Measurements from ENCODE around the gene SPTB. TPM values are rescaled to one million over a fixed set of nuclear protein-coding genes. Genes with fewer than 3 reads are reported as not detected.
A peak's percentile ranks its signal among the peaks of the same experiment; 100 is the strongest.

The SPTB gene
- total and polyA plus RNA-seq, 9 of the 15 experiments (the other 6 are each of a cell fraction or from before 2014, with no cell fraction given) = 0.21 to 45.9 (median 11.7) TPM

DNA sequence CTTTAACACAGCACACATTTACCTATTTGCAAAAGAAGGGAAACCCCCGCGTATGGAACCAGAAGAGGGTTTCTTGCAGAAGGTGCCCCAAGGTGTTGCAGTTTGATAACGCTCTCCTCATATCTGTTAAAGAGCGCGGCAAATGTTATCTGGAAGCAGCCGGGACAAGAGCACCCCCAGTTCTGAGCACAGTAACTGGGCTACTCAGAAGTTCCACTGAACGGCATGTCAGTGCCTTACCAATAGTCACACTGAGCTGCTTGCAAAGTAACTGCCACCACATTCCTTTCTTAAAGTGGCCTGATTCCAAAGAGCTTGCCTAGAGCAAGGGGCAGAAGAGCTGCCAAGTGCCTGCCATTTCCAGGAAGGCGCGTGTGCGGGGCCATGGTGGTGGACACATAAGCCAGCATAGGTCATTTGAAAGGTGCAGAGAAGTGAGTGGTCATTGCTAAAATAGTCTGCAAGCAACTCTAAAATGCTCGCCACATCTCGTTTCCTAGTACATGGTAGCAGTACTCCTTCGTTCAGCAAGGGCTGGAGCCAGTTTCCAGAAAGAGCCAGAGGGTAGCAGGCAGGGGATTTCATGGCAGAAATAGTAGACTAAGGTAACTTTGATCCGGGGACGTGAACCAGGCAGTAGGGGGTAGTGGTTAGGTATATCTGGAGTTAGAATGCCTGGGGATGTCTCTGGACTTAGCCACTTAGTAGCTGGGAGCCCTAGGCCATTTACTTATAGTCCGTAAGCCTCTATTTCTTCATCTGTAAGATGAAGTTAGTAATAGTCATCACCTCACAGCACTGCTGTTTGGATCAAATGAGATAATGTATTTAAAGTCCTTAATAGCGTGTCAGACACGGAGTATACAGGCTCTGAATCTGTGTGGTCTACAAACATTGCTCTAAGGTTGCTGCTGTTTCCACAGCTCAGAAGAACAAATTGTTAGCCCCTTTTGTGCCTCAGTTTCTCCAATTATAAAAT, 37.6 kb downstream of the SPTB start (continued):
- no peak for TF ChIP-seq FOXO4 (CRISPR knock-in tag; IDR thresholded peaks at IDR 0.05)
- no peak for TF ChIP-seq MAFF (IDR thresholded peaks at IDR 0.05; ENCODE audit: low read length)
- no peak for TF ChIP-seq ZNF668 (CRISPR knock-in tag; IDR thresholded peaks at IDR 0.05)
- peak; percentile 36; the same call in 1 of the 2 replicates for TF ChIP-seq SOX6 (IDR thresholded peaks at IDR 0.05)
- TF ChIP-seq ZNF24 (IDR thresholded peaks at IDR 0.05) = no peak
- TF ChIP-seq MTA1 (IDR thresholded peaks at IDR 0.05; ENCODE audit: borderline replicate concordance) = no peak
- TF ChIP-seq, protein P1, sequence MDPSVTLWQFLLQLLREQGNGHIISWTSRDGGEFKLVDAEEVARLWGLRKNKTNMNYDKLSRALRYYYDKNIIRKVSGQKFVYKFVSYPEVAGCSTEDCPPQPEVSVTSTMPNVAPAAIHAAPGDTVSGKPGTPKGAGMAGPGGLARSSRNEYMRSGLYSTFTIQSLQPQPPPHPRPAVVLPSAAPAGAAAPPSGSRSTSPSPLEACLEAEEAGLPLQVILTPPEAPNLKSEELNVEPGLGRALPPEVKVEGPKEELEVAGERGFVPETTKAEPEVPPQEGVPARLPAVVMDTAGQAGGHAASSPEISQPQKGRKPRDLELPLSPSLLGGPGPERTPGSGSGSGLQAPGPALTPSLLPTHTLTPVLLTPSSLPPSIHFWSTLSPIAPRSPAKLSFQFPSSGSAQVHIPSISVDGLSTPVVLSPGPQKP (CRISPR knock-in tag; IDR thresholded peaks at IDR 0.05) = no peak
- TF ChIP-seq, protein P2, sequence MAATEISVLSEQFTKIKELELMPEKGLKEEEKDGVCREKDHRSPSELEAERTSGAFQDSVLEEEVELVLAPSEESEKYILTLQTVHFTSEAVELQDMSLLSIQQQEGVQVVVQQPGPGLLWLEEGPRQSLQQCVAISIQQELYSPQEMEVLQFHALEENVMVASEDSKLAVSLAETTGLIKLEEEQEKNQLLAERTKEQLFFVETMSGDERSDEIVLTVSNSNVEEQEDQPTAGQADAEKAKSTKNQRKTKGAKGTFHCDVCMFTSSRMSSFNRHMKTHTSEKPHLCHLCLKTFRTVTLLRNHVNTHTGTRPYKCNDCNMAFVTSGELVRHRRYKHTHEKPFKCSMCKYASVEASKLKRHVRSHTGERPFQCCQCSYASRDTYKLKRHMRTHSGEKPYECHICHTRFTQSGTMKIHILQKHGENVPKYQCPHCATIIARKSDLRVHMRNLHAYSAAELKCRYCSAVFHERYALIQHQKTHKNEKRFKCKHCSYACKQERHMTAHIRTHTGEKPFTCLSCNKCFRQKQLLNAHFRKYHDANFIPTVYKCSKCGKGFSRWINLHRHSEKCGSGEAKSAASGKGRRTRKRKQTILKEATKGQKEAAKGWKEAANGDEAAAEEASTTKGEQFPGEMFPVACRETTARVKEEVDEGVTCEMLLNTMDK (IDR thresholded peaks at IDR 0.05; ENCODE audit: borderline replicate concordance, insufficient read depth, low read depth, low read length, poor library complexity, severe bottlenecking) = no peak
- no peak for TF ChIP-seq GTF2A2 (tag; IDR thresholded peaks at IDR 0.05)
- TF ChIP-seq ERF (CRISPR knock-in tag; IDR thresholded peaks at IDR 0.05) = no peak
- no peak for TF ChIP-seq GTF2E2 (tag; IDR thresholded peaks at IDR 0.05)
- TF ChIP-seq BCOR (IDR thresholded peaks at IDR 0.05) = no peak
- TF ChIP-seq, protein P3, sequence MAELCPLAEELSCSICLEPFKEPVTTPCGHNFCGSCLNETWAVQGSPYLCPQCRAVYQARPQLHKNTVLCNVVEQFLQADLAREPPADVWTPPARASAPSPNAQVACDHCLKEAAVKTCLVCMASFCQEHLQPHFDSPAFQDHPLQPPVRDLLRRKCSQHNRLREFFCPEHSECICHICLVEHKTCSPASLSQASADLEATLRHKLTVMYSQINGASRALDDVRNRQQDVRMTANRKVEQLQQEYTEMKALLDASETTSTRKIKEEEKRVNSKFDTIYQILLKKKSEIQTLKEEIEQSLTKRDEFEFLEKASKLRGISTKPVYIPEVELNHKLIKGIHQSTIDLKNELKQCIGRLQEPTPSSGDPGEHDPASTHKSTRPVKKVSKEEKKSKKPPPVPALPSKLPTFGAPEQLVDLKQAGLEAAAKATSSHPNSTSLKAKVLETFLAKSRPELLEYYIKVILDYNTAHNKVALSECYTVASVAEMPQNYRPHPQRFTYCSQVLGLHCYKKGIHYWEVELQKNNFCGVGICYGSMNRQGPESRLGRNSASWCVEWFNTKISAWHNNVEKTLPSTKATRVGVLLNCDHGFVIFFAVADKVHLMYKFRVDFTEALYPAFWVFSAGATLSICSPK (IDR thresholded peaks at IDR 0.05; ENCODE audit: borderline replicate concordance) = no peak
- TF ChIP-seq TEAD4 (IDR thresholded peaks at IDR 0.05; ENCODE audit: low read length) = peak; percentile 89
- no peak for TF ChIP-seq TEAD4 (CRISPR knock-in tag; IDR thresholded peaks at IDR 0.05; ENCODE audit: borderline replicate concordance)
- no peak for TF ChIP-seq KAT8 (IDR thresholded peaks at IDR 0.05; ENCODE audit: low read depth)
- TF ChIP-seq, protein P4, sequence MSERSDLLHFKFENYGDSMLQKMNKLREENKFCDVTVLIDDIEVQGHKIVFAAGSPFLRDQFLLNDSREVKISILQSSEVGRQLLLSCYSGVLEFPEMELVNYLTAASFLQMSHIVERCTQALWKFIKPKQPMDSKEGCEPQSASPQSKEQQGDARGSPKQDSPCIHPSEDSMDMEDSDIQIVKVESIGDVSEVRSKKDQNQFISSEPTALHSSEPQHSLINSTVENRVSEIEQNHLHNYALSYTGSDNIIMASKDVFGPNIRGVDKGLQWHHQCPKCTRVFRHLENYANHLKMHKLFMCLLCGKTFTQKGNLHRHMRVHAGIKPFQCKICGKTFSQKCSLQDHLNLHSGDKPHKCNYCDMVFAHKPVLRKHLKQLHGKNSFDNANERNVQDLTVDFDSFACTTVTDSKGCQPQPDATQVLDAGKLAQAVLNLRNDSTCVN (CRISPR knock-in tag; IDR thresholded peaks at IDR 0.05) = no peak
- TF ChIP-seq NFXL1 (CRISPR knock-in tag; IDR thresholded peaks at IDR 0.05) = no peak

Measured in K562 (cell line).